HG03442 (cell line): ENCODE results near the gene SCGB1C2.

Experiments used
- ATAC-seq: cut with Tn5 transposase; IDR thresholded peaks from one replicate; pipeline ENCODE4 v1.9.1; 2021; ENCODE audit warnings: mild to moderate bottlenecking, moderate library complexity; ENCODE audit not compliant: unreplicated experiment

Gene SCGB1C2

DNA sequence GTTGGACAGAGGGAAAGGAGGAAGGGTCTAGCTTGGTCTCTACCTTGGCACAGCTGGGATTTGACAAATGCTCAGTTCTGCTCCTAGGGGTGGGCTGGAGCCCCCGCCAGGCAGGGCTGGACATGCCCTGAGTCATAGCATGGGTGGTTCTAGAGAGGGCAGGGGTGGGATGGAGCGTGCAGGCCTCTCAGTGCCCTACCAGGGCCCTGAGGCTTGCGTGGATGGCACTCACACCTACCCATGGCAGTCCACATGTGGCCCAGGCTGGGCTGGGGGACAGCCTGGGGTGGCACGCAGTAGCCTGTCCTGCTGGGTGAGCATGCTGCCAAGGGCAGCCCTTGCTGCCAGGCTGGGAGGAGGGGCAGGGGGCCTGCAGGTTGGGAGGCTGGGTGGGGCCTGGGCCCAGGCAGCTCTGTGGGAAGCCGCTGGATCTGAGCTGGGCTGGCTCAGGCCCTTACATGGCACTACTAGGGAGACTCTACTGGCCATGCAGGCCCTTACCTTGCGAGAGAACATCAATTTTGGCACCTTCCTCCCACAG, 32.8 kb downstream of the SCGB1C2 start:
- no peak for ATAC-seq

DNA sequence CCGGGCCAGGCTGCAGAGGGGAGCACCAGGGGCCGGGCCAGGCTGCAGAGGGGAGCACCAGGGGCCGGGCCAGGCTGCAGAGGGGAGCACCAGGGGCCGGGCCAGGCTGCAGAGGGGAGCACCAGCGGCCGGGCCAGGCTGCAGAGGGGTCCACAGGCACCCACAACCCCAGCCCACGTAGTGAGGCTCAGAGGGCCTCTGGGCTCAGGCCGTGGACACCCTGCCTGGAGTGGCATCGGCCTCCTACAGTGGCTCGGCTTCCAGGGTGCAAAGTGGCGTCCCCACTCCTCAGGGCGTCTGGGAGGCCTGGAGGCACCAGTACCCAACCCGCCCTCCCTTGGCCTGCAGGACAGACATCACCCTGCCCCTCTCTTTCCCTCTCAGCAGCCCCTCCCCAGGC, 34.5 kb downstream of the SCGB1C2 start:
- no peak for ATAC-seq

DNA sequence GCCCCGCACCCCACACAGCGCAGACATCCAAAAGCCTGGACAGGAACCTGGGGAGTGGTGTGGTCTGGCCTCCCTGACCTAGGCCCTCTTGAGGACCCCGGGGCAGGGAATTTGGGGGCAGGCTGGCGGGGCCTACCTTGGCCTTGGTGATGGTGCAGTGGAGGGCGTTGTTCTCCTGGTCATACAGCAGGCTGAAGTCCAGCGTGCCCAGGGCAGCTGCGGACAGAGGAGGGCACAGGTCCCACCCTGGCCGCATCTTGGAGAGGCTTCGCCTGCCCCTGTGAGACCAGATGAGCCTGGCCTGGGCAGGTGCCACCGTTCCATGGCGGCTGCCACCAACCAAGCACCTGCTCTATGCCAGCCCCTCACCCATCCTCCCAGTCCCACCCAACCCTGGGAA, 35.0 kb downstream of the SCGB1C2 start:
- ATAC-seq, result no peak

DNA sequence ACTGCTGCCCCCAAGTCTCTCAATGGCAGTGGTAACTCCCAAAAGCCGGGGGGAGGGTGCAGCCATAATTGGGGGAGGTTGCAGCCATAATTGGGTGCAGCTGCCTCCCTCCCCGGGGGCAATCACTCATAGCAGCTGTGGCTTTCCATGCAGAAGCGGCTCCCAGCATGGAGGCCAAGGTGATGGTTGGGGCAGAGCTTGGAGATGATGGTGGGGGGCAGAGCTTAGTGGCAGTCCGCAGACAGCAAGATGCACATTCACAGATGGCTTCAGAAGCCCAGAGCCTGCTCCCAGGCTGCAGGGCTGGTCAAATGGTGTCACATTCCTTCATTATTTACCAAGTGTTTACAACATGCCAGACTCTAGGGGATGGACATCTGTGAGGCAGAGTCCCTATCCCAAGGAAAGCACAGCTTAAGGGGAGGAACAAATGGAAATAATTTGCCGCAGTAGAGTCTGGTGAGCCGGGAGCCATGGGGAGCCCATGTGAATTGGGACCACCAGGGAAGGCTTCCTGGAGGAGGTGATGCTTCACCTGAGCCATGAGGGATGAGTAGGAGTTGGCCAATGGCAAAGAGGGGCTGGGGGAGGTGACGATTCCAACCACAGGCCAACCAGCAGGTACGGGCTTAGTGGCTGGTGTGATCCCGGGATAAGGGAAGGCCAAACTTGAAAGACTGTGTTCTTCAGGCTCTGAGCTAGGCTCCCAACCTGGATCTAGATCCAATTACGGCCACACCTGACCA, 36.0 kb downstream of the SCGB1C2 start:
- no peak for ATAC-seq

DNA sequence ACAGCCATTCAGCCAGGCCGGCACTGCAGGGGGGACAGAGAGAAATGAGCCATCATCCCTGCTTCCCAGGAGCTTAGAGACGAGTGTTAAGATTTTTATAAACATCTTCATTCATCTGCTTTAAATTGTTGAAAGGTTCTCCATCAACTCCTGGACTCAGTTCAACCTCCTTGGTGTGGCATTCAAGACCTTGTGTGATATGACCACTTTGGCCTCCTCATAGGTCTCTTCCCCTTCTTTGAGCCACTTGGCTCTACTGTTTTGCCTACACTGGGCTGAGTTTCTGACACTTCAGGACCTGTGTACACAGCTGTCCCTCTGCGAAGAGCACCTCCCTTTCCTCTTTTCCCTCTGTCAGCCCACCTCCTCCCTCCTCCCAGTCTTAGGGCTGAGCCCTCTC, 39.8 kb downstream of the SCGB1C2 start:
- no peak for ATAC-seq

DNA sequence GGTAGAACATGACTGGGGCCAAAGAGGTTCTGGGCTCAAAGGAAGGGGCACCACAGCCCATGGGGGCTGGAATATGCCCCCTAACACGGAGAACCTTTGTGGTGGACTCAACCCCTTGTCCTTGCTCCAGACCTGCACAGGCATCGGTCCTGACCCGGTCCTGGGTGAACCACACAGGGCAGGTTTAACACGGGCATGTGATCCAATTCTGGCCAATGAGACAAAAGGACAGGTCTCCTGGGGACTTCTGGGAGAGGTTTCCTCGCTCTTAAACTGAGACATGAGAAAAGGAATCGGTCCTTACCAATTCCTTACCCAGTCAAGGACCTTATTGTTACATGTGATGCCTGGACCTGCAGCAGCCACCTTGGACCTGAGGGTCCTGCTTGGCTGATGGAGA, 40.4 kb downstream of the SCGB1C2 start:
- no peak for ATAC-seq

DNA sequence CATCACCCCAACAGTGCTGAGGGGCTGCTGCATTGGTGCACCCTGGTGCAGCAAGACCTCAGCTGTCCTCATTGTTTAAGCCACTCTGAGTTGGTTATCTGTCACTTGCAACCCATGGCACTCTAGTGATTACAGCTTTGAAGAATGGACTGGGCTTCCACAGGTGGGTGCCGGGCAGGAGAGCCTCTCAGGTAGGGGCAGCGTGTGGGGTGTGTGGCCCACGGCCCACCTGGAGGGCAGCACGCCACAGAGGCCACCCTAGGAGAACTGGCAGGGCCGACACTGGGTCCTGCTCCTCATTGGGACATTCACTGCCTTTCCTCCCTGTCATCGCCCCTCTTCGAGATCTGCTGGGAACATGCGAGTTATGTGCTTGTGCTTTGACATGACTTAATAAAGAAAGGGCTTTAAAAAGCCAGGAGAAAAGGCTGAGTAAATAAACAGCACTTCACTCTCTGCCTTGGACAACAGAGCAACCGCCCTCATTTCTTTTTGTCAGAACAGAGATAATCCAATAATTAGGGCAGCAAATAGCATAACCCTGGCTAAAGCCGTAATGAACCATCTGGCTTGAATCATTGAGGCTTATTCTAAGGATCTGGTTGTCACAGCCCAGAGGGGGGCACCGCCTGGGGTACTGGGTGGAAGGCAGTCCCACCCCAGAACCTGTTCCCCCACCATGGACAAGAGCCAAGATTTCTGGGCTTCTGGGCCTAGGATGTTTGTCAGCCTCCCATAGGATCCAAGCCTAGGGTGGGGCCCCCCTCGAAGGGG, 41.1 kb downstream of the SCGB1C2 start:
- no peak for ATAC-seq

DNA sequence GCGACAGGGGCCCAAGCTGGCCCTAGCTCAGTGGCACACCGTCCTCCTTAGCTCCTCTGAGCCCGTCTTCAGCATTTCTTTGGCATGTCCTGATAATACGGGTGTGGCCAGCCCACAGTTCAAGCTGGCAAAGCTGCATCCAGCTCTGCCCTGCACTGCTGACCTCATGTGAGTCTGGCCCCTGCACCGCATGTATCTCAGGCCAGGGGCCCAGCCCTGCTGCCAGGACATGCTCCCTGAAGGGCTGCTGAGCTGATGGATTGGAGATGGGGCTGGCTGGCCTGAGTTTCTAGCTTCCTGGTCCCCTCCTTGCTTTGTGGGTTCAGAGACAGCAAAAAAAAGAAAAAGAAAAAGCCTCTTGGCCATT, 41.7 kb downstream of the SCGB1C2 start:
- ATAC-seq, result no peak

DNA sequence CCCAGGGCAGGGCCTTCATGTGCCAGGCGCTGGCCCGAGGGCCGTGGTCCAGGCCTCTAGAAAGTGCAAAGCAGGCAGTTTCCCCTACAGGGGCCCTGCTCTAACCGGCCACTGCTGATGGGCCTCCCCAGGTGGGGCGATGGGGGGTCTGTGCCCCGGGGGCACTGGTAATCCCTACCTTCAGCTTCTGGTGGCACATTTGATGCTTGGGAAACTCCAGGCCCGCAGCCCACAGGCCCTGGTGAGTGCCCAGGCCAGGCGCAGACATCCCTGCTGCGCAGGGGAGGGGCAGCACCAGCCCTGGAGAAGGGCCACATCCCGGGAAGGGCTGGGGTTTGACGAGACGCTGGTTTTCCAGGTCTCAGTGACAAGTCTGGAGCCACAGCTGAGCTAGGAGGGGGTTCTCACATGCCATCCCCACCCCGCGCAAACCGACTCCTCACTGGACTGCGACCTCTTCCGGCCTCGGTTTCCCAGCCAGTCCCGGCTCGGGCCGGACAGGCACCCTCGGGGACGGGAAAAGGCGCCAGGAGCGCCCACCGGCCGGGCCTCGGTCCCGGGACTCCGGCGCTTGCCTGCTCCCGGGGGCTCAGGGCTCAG, 42.5 kb downstream of the SCGB1C2 start:
- no peak for ATAC-seq

DNA sequence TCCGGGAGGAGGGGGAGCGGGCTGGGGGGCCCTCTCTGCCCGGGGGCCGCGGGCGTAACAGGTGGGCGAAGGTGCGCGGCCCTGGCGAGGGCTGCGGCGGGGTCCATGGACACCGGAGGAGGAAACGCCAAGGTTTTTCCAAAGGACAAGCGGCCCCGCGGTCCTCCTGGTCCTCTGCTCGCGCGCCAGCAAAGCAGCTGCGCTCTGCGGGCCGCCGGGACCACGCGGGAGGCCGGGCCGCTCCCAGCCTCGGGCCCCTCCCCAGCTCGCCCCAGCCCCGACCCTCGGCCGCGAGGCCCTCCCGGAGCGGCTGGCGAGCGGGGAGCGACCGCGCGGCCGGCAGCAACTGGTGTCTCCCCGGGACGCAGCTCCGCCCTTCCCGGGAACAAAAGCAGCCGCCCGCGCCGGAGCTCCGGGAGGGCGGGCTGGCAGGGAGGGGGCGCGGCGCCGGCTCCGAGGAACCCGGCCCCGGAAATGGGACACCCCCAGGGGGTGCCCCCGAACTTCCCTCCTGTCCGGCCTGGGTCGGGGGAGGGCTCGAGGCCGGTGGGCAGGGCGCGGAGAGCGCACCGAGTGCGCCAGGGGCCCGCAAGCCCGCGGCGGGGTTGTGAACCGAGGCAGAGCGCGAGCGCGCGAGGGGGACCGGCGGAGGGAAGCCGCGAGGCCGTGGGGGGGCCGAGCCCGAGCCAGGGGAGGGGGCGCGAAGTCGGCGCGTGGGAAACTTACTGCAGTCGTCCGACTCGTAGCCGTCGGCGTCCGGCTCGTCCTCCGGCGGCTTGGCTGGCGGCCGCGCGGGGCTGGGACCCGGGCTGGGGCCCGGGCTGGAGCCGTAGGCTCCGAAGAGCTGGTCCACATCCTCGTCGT, 43.2 kb downstream of the SCGB1C2 start:
- no peak for ATAC-seq

DNA sequence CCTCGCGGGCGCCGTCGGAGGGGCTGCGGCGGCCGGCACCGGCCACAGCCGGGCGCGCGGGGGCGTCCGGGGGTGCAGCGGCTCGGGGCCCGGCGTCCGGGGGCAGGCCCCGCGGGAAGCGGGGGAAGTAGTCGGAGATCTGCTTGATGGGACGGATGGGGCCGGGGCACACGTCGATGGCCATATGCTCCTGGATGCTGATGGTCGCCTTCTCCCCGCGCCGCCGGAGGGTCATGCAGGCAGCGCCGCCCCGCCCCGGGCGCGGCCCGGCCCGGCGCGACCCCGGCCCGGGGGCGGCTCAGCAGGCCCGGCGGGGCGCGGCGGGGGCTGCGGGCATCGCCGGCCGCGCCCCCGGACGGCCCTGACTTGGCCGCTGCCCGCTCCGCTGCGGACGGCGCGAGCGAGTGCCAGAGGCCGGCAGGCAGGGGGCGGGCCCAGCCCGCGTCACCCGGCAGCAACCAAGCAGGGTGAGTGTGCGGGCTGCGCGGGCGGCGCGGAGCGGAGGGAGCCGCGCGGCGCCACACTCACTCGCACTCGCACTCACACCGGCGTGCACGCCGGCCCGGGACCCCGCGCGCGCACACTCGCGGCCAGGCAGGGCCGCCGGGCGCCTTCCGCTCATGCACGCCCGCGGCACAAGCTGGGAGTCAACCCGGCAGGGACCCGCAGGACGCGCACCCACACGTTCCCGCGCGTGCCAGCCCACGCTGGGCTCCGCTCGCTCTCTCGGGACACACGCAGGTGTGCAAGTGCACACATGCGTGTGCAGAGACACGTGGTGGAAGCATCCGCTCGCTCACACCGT, 44.1 kb downstream of the SCGB1C2 start, which contains the start of gene DOC2B:
Gene DOC2B (minus strand): TSS at position 406 of the 805 bp plus-strand sequence. CDS start 171 bp downstream, at position 235.
- ATAC-seq, result no peak

DNA sequence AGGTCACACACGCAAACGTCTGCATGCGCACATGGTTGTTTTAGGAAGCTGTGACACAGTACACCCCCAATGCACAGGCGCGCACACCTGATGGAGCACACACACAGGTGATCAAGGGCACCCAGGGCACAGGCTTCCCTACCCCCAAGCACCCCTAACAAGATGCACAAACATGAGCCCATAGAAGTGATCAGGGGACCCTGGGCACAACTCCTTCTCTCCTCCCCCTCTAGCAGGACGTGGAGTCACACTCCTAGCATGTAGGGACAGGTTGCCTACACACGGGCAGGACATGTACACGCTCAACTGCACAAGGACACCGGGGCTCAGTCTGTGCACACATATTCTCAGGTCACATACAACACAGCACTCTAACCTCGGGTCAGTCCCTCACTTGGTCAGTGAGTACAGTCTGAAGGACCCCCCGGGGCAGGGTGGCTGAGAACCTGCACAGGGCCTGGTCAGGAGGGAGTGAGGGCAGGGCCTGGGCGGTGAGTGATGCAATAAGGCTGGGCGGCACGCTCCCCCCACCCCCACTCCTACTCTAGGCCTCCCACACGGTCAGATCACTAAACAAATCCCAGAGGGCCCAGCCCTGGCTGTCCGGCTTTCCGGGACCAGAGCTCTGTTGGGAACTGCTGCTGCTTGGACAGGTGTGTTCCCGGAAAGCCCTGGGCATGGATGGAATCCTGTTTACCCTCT, 44.8 kb downstream of the SCGB1C2 start:
- no peak for ATAC-seq

DNA sequence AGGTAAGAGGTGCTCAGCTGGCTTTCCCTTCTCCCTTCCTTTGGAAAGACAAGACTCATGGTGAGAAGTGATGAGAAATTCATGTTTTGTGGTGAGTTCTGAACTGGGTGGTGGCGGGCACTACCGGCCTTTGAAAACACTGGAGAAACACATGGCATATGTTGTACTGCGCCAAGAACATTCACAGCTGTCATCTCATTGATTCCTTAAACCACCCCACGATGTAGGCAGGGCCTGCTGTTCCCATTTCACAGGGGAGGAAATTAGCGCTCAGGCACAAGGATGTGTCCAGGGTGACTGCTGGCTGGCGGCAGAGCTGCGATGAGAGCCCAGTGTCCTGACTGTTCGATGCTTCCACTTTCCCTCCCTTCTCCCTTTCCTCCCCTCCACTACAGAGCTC, 45.7 kb downstream of the SCGB1C2 start:
- ATAC-seq, result no peak

DNA sequence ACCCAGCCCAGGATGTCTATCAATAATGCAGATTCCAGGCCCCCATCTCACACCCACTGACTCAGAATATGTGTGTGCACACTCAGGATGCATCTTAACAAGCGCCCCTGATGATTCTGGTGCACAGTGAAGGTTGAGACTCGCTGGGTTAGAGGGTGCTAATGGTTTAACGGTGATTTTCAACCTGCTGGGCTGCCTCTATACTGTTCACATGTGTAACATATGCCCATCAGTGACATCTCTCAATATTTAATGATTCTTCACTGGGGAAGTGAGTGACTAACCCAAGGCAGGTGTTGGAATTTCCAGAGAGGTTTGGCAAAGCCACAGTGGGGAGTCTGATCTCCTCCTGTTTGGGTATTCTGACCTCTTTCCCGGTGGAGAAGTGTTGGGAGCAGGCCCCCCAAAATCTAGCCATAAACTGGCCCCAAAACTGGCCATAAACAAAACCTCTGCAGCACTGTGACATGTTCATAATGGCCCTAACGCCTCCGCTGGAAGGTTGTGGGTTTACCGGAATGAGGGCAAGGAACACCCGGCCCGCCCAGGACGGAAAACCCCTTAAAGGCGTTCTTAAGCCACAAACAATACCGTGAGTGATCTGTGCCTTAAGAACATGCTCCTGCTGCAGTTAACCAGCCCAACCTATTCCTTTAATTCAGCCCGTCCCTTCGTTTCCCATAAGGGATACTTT, 48.2 kb downstream of the SCGB1C2 start:
- ATAC-seq, result no peak

DNA sequence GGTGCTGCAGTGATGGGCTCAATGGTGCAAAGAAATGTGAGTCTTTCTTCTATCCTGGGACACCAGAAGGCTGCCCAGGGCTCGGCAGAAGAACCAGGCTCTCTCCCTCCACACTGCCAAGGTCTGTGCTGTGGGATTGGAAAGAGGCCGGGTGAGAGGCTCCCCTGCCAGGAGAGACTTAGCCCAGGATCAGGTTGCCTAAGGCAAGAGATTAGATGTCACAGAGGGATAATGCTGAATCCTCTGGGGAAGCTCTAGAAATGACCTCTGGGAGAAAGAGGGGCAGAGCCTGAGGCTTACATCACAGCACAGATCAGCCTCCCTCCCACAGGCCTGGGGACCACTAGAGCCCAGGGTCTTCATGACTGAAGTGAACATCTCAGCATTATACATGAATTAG, 49.8 kb downstream of the SCGB1C2 start:
- ATAC-seq, result no peak
